ENCODE measurements around the gene RGS9.

DNA sequence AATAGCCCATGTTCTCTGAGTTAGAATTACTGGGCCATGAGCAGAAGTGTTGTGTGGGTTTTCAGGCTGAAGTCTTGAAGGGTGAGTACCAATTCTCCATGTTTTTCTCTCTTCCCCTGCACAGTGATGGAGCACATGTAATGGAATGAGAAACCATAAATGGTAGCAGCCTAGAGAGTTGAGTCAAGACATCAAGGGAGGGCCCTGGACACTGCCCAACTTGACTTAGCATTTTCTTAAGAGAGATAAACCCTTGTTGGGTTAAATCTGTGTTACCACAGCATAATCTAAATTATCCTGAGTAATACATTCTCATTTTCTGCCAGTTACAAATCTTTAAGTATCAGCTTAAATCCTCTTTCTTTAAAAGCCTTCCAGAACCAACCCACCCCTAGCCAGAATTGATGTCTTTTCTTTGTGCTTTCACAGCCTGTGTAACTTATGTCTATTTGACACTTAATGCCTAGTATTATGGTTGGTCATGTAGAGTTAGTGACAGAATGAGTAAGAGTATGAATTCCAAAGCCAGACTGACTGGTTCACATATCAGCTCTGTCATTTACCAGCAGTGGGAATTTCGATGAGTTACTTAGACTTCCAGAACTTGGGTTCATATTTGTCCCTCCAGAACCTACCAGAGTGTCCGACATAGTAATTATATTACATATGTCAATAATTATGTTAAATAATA lies 27.0 kb upstream of the RGS9 start:
- TF ChIP-seq, protein P1, sequence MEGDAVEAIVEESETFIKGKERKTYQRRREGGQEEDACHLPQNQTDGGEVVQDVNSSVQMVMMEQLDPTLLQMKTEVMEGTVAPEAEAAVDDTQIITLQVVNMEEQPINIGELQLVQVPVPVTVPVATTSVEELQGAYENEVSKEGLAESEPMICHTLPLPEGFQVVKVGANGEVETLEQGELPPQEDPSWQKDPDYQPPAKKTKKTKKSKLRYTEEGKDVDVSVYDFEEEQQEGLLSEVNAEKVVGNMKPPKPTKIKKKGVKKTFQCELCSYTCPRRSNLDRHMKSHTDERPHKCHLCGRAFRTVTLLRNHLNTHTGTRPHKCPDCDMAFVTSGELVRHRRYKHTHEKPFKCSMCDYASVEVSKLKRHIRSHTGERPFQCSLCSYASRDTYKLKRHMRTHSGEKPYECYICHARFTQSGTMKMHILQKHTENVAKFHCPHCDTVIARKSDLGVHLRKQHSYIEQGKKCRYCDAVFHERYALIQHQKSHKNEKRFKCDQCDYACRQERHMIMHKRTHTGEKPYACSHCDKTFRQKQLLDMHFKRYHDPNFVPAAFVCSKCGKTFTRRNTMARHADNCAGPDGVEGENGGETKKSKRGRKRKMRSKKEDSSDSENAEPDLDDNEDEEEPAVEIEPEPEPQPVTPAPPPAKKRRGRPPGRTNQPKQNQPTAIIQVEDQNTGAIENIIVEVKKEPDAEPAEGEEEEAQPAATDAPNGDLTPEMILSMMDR (conservative IDR thresholded peaks at IDR 0.05 in 1 of 2, IDR thresholded peaks at IDR 0.05 in 1 of 2; ENCODE audit: extremely low read depth in 1 of 2, insufficient read depth in 1 of 2, low read depth in 1 of 2, low read length in 2 of 2) = no peak
- TF ChIP-seq EZH2 (IDR thresholded peaks at IDR 0.05; ENCODE audit: borderline replicate concordance, low read length) = no peak
